ENCODE results near the gene PSMB3.

GRCh38 chr17:38719289-38719942 lies 33.1 kb upstream of the PSMB3 start:
- TF ChIP-seq CTCF (IDR thresholded peaks at IDR 0.05) (no peak), POLR2A (IDR thresholded peaks at IDR 0.05) (no peak)
